ENCODE data around the gene CAPN8. TPM values are rescaled to one million over a fixed set of nuclear protein-coding genes. Genes with fewer than 3 reads are reported as not detected.
"Not testable (repeated sequence)": the region's sequence is repeated elsewhere in the genome, so short reads cannot be mapped to it uniquely, and the experiment has no call there.

The CAPN8 gene
- total RNA-seq, 1 donor from 2014 or later = 0.49 TPM

DNA sequence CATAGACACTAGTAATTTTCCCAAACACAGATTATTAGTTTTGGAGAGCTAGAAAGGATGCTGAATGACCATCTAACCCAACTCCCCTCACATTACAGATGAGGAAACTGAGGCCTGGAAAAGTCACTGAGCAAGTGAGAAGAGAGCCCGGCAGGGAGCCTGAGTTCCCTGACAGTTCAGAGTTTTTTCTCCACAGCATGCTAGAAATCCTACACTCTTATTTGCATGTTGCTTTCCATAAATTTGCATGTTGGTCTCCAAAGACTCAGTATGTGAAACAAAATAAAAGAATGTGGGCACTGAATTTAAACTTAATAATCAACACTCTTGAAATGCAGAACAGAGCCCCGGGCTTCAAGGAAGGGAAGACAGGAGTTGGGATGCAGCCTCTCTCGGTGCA lies 140.0 kb downstream of the CAPN8 start:
- intact Hi-C loops (cut with DNase I) = no loop called here
- Histone ChIP-seq H3K27me3 (no peaks in the 10 kb centered on the region), H3K4me3 (no peak overlapping the region), H3K36me3 (no peaks in the 10 kb centered on the region), H3K27ac (no peak overlapping the region), H3K9me3 (no peaks in the 10 kb centered on the region), H3K4me1 (no peaks in the 10 kb centered on the region)
- TF ChIP-seq POLR2AphosphoS5 (IDR thresholded peaks at IDR 0.05; ENCODE audit: insufficient read depth in 1 of 2, low read depth in 1 of 2) (no peak), POLR2A (IDR thresholded peaks at IDR 0.05) (no peak)
- TF ChIP-seq, protein P1, sequence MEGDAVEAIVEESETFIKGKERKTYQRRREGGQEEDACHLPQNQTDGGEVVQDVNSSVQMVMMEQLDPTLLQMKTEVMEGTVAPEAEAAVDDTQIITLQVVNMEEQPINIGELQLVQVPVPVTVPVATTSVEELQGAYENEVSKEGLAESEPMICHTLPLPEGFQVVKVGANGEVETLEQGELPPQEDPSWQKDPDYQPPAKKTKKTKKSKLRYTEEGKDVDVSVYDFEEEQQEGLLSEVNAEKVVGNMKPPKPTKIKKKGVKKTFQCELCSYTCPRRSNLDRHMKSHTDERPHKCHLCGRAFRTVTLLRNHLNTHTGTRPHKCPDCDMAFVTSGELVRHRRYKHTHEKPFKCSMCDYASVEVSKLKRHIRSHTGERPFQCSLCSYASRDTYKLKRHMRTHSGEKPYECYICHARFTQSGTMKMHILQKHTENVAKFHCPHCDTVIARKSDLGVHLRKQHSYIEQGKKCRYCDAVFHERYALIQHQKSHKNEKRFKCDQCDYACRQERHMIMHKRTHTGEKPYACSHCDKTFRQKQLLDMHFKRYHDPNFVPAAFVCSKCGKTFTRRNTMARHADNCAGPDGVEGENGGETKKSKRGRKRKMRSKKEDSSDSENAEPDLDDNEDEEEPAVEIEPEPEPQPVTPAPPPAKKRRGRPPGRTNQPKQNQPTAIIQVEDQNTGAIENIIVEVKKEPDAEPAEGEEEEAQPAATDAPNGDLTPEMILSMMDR (IDR thresholded peaks at IDR 0.05) = no peak
- DNase-seq (ENCODE audit: extremely low spot score in 2 of 2) = no peak

DNA sequence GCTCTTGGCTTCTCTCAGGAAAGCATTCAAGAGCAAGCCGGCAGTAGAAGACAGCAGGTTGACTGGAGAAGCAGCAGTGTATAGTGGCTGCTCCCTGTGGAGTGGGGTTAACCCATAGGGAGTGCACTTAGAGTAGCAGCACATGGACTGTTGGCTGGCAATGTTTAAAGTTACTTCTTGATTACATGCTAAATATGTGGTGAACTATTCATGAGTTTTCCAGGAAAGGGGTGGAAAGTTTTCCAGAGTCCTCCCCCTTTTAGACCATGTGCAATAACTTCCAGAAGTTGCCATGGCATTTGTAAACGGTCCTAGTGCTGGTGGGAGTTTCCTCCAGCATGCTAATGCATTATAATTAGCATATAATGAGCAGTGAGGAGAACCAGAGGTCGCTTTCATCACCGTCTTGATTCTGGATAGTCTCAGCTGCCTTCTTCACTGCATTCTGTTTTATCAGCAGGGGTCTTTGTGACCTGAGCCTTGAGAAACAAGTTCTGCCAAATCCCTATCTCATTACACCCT lies 140.5 kb downstream of the CAPN8 start:
- Histone ChIP-seq H3K4me1 (no peaks in the 10 kb centered on the region), H3K36me3 (no peaks in the 10 kb centered on the region), H3K4me3 (no peak overlapping the region), H3K27ac (no peak overlapping the region), H3K9me3 (no peaks in the 10 kb centered on the region), H3K27me3 (no peaks in the 10 kb centered on the region)
- intact Hi-C loops (cut with DNase I) = no loop called here
- DNase-seq (ENCODE audit: extremely low spot score in 2 of 2) = no peak
- TF ChIP-seq POLR2AphosphoS5 (IDR thresholded peaks at IDR 0.05; ENCODE audit: insufficient read depth in 1 of 2, low read depth in 1 of 2) = no peak
- TF ChIP-seq, protein P1 (IDR thresholded peaks at IDR 0.05) = no peak
- no peak for TF ChIP-seq POLR2A (IDR thresholded peaks at IDR 0.05)

DNA sequence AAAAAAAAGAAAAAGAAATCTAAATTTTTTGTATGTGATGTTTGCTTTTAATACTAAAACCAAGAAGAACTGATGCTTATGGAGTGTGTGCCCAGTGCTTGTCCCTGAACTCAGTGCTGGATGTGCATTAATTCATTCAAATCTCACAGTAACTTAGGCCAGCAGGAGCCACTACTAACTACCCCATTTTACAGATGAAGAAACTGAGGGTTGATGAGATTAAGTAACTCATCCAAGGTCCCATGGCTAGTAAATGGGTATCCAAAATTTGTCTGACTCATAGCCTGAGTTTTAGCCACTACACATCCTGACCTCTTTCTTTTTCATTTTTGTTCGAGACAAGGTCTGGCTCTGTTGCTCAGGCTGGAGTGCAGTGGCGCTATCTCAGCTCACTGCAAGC lies 144.4 kb downstream of the CAPN8 start:
- TF ChIP-seq, protein P1 (IDR thresholded peaks at IDR 0.05) = no peak
- TF ChIP-seq POLR2AphosphoS5 (IDR thresholded peaks at IDR 0.05; ENCODE audit: insufficient read depth in 1 of 2, low read depth in 1 of 2) = no peak
- no peak for TF ChIP-seq POLR2A (IDR thresholded peaks at IDR 0.05)
- no peak overlapping the region for H3K27ac ChIP-seq
- H3K27me3 ChIP-seq = no peaks in the 10 kb centered on the region
- DNase-seq (ENCODE audit: extremely low spot score in 2 of 2) = no peak
- intact Hi-C loops (cut with DNase I) = no loop called here
- H3K36me3 ChIP-seq = no peaks in the 10 kb centered on the region
- H3K4me3 ChIP-seq = no peak overlapping the region
- no peaks in the 10 kb centered on the region for H3K9me3 ChIP-seq
- no peaks in the 10 kb centered on the region for H3K4me1 ChIP-seq

DNA sequence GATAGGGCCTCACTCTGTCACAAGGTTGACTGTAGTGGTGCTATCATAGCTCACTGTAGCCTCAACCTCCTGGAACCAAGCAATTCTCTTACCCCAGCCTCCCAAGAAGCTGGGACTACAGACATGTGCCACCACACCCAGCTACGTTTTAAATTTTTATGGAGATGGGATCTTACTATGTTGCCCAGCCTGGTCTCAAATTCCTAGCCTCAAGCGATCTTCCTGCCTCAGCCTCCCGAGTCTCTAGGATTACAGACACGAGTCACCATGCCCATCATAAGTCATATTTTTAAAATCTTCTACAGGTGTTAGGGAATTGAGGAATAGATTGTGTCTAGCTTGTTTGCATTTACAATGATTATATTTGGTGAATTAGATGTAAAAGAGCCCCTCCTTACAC lies 145.3 kb downstream of the CAPN8 start:
- Histone ChIP-seq H3K4me1 (no peaks in the 10 kb centered on the region), H3K27ac (no peak overlapping the region), H3K27me3 (no peaks in the 10 kb centered on the region), H3K36me3 (no peaks in the 10 kb centered on the region), H3K4me3 (no peak overlapping the region), H3K9me3 (no peaks in the 10 kb centered on the region)
- TF ChIP-seq, protein P1 (IDR thresholded peaks at IDR 0.05) = no peak
- TF ChIP-seq POLR2AphosphoS5 (IDR thresholded peaks at IDR 0.05; ENCODE audit: insufficient read depth in 1 of 2, low read depth in 1 of 2) (no peak), POLR2A (IDR thresholded peaks at IDR 0.05) (no peak)
- DNase-seq (ENCODE audit: extremely low spot score in 2 of 2) = no peak
- intact Hi-C loops (cut with DNase I) = no loop called here

DNA sequence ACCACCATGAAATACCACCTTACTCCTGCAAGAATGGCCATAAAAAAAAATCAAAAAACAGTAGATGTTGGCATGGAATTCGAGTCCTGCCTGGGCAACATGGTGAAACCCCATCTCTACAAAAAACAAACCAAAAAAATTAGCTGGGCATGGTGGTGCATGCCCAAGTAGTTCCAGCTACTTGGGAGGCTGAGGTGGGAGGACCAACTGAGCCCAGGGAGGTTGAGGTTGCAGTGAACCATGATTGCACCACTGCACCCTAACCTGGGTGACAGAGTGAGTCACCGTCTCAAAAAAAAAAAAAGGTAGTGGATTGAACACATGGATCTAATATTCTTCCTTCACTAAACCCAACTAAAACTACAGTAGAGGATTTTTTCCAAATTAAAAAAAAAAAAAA lies 146.4 kb downstream of the CAPN8 start:
- Histone ChIP-seq H3K27me3 (no peaks in the 10 kb centered on the region), H3K27ac (no peak overlapping the region), H3K4me1 (no peaks in the 10 kb centered on the region), H3K36me3 (no peaks in the 10 kb centered on the region), H3K4me3 (no peak overlapping the region), H3K9me3 (no peaks in the 10 kb centered on the region)
- TF ChIP-seq POLR2AphosphoS5 (IDR thresholded peaks at IDR 0.05; ENCODE audit: insufficient read depth in 1 of 2, low read depth in 1 of 2) (no peak), POLR2A (IDR thresholded peaks at IDR 0.05) (no peak)
- TF ChIP-seq, protein P1 (IDR thresholded peaks at IDR 0.05) = no peak
- no peak for DNase-seq (ENCODE audit: extremely low spot score in 2 of 2)
- intact Hi-C loops (cut with DNase I) = no loop called here

DNA sequence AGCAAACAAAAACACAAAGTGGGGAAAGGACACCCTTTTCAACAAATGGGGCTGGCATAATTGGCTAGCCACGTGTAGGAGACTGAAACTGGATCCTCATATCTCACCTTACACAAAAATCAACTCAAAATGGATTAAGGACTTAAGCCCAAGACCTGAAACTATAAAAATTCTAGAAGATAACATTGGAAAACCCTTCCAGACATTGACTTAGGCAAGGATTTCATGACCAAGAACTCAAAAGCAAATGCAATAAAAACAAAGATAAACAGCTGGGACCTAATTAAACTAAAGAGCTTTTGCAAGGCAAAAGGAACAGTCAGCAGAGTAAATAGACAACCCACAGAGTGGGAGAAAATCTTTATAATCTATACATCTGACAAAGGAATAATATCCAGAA lies 146.9 kb downstream of the CAPN8 start:
- intact Hi-C loops (cut with DNase I) = not testable (repeated sequence)

More for the DNA sequence above, 146.9 kb downstream of the CAPN8 start:
- not testable (repeated sequence) for H3K4me3 ChIP-seq; DNase-seq (ENCODE audit: extremely low spot score in 2 of 2); H3K36me3 ChIP-seq; H3K4me1 ChIP-seq; H3K27ac ChIP-seq; H3K9me3 ChIP-seq; H3K27me3 ChIP-seq
